ENCODE results near the gene PTCH2.

PTCH2 gene

GRCh38 chr1:44842862-44843655 is at the start of gene PTCH2:
Gene PTCH2 (minus strand): TSS chr1:44843253. CDS start chr1:44842932, 321 bp downstream.
- ChIA-PET POLR2A (interaction anchor here (0.6 to 1.6 kb wide), 3 partner anchors 24 to 590 kb away, joined by 3 to 6 read pairs (median 5); no protein-coding TSS in a partner anchor), CTCF (interaction anchor here (1.1 to 2.2 kb wide), 6 partner anchors 11 to 460 kb away, joined by 3 to 7 read pairs (median 3); partner anchors contain the start of gene EIF2B3)
- TF ChIP-seq CTCF (IDR thresholded peaks at IDR 0.05; ENCODE audit: control extremely low read depth, extremely low read depth, low read depth, missing control alignments) = no peak
- DNase-seq (ENCODE audit: extremely low spot score) = peak; percentile 62

GRCh38 chr1:44890007-44890406 is 47.0 kb upstream of the PTCH2 start:
- ChIA-PET POLR2A (no interaction called here), CTCF (no interaction called here)
- no peak for TF ChIP-seq CTCF (IDR thresholded peaks at IDR 0.05; ENCODE audit: control extremely low read depth, extremely low read depth, low read depth, missing control alignments)
- no peak for DNase-seq (ENCODE audit: extremely low spot score)

GRCh38 chr1:44885406-44885805 is 42.4 kb upstream of the PTCH2 start:
- no peak for TF ChIP-seq CTCF (IDR thresholded peaks at IDR 0.05; ENCODE audit: control extremely low read depth, extremely low read depth, low read depth, missing control alignments)
- DNase-seq (ENCODE audit: extremely low spot score) = no peak
- POLR2A ChIA-PET = no interaction called here
- CTCF ChIA-PET = interaction anchor here (1.8 kb wide), 1 partner anchor 17 kb away, joined by 7 read pairs; no protein-coding TSS in a partner anchor

- ChIA-PET CTCF (interaction anchor here (0.7 to 1.8 kb wide), 5 partner anchors 18 to 134 kb away, joined by 3 to 7 read pairs (median 4); no protein-coding TSS in a partner anchor), POLR2A (no interaction called here)
- no peak for DNase-seq (ENCODE audit: extremely low spot score)
- no peak for TF ChIP-seq CTCF (IDR thresholded peaks at IDR 0.05; ENCODE audit: control extremely low read depth, extremely low read depth, low read depth, missing control alignments)
Observed at GRCh38 chr1:44884746-44885145, 41.7 kb upstream of the PTCH2 start.

GRCh38 chr1:44881011-44881632 is 38.1 kb upstream of the PTCH2 start:
- no peak for TF ChIP-seq CTCF (IDR thresholded peaks at IDR 0.05; ENCODE audit: control extremely low read depth, extremely low read depth, low read depth, missing control alignments)
- POLR2A ChIA-PET = no interaction called here
- CTCF ChIA-PET = interaction anchor here (1.1 to 1.8 kb wide), 4 partner anchors 10 to 60 kb away, joined by 3 to 4 read pairs (median 3); no protein-coding TSS in a partner anchor
- DNase-seq (ENCODE audit: extremely low spot score) = no peak

GRCh38 chr1:44874155-44874554 is 31.1 kb upstream of the PTCH2 start:
- ChIA-PET POLR2A (no interaction called here), CTCF (no interaction called here)
- TF ChIP-seq CTCF (IDR thresholded peaks at IDR 0.05; ENCODE audit: control extremely low read depth, extremely low read depth, low read depth, missing control alignments) = no peak
- no peak for DNase-seq (ENCODE audit: extremely low spot score)

All from GM10248 (cell line).